ENCODE results near the gene PACS1. TPM values are rescaled to one million over a fixed set of nuclear protein-coding genes. Genes with fewer than 3 reads are reported as not detected.

The PACS1 gene
- total RNA-seq, 1 experiment from 2014 or later, result 91.8 TPM

- ATAC-seq (no peak), DNase-seq (ENCODE audit: low read depth, low spot score) (no peak)
- no peak for TF ChIP-seq SIN3A (IDR thresholded peaks at IDR 0.05; ENCODE audit: borderline replicate concordance, insufficient read depth, low read depth, low read length)
- TF ChIP-seq, protein P1, sequence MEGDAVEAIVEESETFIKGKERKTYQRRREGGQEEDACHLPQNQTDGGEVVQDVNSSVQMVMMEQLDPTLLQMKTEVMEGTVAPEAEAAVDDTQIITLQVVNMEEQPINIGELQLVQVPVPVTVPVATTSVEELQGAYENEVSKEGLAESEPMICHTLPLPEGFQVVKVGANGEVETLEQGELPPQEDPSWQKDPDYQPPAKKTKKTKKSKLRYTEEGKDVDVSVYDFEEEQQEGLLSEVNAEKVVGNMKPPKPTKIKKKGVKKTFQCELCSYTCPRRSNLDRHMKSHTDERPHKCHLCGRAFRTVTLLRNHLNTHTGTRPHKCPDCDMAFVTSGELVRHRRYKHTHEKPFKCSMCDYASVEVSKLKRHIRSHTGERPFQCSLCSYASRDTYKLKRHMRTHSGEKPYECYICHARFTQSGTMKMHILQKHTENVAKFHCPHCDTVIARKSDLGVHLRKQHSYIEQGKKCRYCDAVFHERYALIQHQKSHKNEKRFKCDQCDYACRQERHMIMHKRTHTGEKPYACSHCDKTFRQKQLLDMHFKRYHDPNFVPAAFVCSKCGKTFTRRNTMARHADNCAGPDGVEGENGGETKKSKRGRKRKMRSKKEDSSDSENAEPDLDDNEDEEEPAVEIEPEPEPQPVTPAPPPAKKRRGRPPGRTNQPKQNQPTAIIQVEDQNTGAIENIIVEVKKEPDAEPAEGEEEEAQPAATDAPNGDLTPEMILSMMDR (IDR thresholded peaks at IDR 0.05), result no peak
- TF ChIP-seq, protein P2, sequence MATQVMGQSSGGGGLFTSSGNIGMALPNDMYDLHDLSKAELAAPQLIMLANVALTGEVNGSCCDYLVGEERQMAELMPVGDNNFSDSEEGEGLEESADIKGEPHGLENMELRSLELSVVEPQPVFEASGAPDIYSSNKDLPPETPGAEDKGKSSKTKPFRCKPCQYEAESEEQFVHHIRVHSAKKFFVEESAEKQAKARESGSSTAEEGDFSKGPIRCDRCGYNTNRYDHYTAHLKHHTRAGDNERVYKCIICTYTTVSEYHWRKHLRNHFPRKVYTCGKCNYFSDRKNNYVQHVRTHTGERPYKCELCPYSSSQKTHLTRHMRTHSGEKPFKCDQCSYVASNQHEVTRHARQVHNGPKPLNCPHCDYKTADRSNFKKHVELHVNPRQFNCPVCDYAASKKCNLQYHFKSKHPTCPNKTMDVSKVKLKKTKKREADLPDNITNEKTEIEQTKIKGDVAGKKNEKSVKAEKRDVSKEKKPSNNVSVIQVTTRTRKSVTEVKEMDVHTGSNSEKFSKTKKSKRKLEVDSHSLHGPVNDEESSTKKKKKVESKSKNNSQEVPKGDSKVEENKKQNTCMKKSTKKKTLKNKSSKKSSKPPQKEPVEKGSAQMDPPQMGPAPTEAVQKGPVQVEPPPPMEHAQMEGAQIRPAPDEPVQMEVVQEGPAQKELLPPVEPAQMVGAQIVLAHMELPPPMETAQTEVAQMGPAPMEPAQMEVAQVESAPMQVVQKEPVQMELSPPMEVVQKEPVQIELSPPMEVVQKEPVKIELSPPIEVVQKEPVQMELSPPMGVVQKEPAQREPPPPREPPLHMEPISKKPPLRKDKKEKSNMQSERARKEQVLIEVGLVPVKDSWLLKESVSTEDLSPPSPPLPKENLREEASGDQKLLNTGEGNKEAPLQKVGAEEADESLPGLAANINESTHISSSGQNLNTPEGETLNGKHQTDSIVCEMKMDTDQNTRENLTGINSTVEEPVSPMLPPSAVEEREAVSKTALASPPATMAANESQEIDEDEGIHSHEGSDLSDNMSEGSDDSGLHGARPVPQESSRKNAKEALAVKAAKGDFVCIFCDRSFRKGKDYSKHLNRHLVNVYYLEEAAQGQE (IDR thresholded peaks at IDR 0.05; ENCODE audit: insufficient read depth in 1 of 2, low read depth in 2 of 2, low read length in 1 of 2), result no peak
- no peak for TF ChIP-seq POLR2AphosphoS5 (IDR thresholded peaks at IDR 0.05; ENCODE audit: low read depth, low read length)
- TF ChIP-seq TCF7L2 (IDR thresholded peaks at IDR 0.05; ENCODE audit: low read depth, low read length), result no peak
- Histone ChIP-seq H3K4me3 (ENCODE audit: low read depth in 2 of 2, low read length in 2 of 2) (no peak overlapping the region), H3K36me3 (ENCODE audit: control insufficient read depth, insufficient read depth, low read length) (0 out of 2 replicates have a peak, but pooled peaks cover 4% of the 10 kb centered on the region), H3K4me1 (ENCODE audit: control insufficient read depth, insufficient read depth, low read length) (peaks cover 11% of the 10 kb centered on the region), H3K27me3 (ENCODE audit: control insufficient read depth, insufficient read depth, low read length) (no peaks in the 10 kb centered on the region), H3K27ac (ENCODE audit: low read length) (no peak overlapping the region), H3K9me3 (ENCODE audit: control insufficient read depth, insufficient read depth, low read depth, low read length) (no peaks in the 10 kb centered on the region)
- CTCF ChIA-PET, result interaction anchor here (0.6 kb wide), 1 partner anchor 45 kb away, joined by 4 read pairs; no protein-coding TSS in a partner anchor
- intact Hi-C loops (cut with micrococcal nuclease; ENCODE audit: unreplicated experiment) (no loop called here), in situ Hi-C loops (cut with HindIII; ENCODE audit: low pct_unique_long_range_greater_than_20kb, low sequenced_read_pairs) (no loop called here)
- no TSS peak for BruUV-seq (replicated peaks)
- POLR2A ChIA-PET, result interaction anchor here (0.6 kb wide), 1 partner anchor 978 kb away, joined by 6 read pairs; no protein-coding TSS in a partner anchor
Measured at GRCh38 chr11:66261578-66261977, 191.5 kb downstream of the PACS1 start.

DNA sequence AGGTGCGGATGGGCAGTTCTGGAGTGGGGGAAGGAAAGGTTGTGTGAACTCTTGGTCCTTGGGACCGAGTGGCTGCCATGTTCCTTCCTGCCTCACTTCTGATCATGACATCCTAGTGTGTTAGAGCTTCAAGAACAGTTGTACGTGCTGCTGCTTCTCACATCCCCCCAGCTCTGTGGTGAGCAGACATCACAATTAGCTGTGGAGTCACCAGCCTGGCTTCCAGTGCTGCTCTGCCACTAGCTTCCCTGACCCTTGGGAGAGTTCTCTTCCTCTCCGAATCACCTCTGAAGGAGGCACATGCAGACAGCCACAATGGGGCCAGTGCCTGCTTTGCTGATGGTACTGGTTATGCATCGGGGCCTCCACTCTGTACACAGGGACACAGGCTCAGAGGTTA is 192.1 kb downstream of the PACS1 start:
- ChIA-PET POLR2A (no interaction called here), CTCF (interaction anchor here (0.6 kb wide), 1 partner anchor 436 kb away, joined by 3 read pairs; no protein-coding TSS in a partner anchor)
- ATAC-seq (no peak), DNase-seq (ENCODE audit: low read depth, low spot score) (no peak)
- TF ChIP-seq, protein P1 (IDR thresholded peaks at IDR 0.05), result no peak
- TF ChIP-seq TCF7L2 (IDR thresholded peaks at IDR 0.05; ENCODE audit: low read depth, low read length) (no peak), POLR2AphosphoS5 (IDR thresholded peaks at IDR 0.05; ENCODE audit: low read depth, low read length) (no peak), SIN3A (IDR thresholded peaks at IDR 0.05; ENCODE audit: borderline replicate concordance, insufficient read depth, low read depth, low read length) (no peak)
- TF ChIP-seq, protein P2 (IDR thresholded peaks at IDR 0.05; ENCODE audit: insufficient read depth in 1 of 2, low read depth in 2 of 2, low read length in 1 of 2), result no peak
- Histone ChIP-seq H3K36me3 (ENCODE audit: control insufficient read depth, insufficient read depth, low read length) (0 out of 2 replicates have a peak, but pooled peaks cover 4% of the 10 kb centered on the region), H3K4me3 (ENCODE audit: low read depth in 2 of 2, low read length in 2 of 2) (no peak overlapping the region), H3K27ac (ENCODE audit: low read length) (no peak overlapping the region), H3K9me3 (ENCODE audit: control insufficient read depth, insufficient read depth, low read depth, low read length) (no peaks in the 10 kb centered on the region), H3K27me3 (ENCODE audit: control insufficient read depth, insufficient read depth, low read length) (no peaks in the 10 kb centered on the region), H3K4me1 (ENCODE audit: control insufficient read depth, insufficient read depth, low read length) (peaks cover 16% of the 10 kb centered on the region)
- in situ Hi-C loops (cut with HindIII; ENCODE audit: low pct_unique_long_range_greater_than_20kb, low sequenced_read_pairs) (no loop called here), intact Hi-C loops (cut with micrococcal nuclease; ENCODE audit: unreplicated experiment) (no loop called here)
- BruUV-seq (replicated peaks), result no TSS peak

Data from Panc1 (cell line).